ENCODE measurements around the gene PLEKHA4. TPM values are rescaled to one million over a fixed set of nuclear protein-coding genes. Genes with fewer than 3 reads are reported as not detected.

Gene PLEKHA4
- total and polyA plus RNA-seq, 2 experiments from 2014 or later: 12.2 to 12.3 TPM

- no peak for ATAC-seq
- H3K36me3 Mint-ChIP-seq (ENCODE audit: low read depth): no peaks in the 10 kb centered on the region
- H3K79me2 ChIP-seq (replicated peaks; ENCODE audit: insufficient read depth): no peaks in the 10 kb centered on the region
- no peak overlapping the region for H3K4me3 ChIP-seq
- H3K36me3 ChIP-seq (ENCODE audit: insufficient read depth): no peaks in the 10 kb centered on the region; the same call in 1 of the 2 replicates
- no peaks in the 10 kb centered on the region for H3K9me3 Mint-ChIP-seq
- H4K20me1 ChIP-seq (replicated peaks; ENCODE audit: insufficient read depth): no peaks in the 10 kb centered on the region
- H3K27ac Mint-ChIP-seq: no peak overlapping the region
- no peaks in the 10 kb centered on the region; the same call in 2 of the 3 replicates for H3K4me1 Mint-ChIP-seq
- no peak for DNase-seq (ENCODE audit: low spot score)
- no peak overlapping the region for H3K4me3 Mint-ChIP-seq
- H3K27me3 Mint-ChIP-seq (ENCODE audit: insufficient read depth, low read depth, poor library complexity): peaks cover 12% of the 10 kb centered on the region
- TF ChIP-seq NANOG (IDR thresholded peaks at IDR 0.05; ENCODE audit: borderline replicate concordance) (no peak), POLR2AphosphoS5 (IDR thresholded peaks at IDR 0.05; ENCODE audit: low read depth) (no peak), REST (IDR thresholded peaks at IDR 0.05; ENCODE audit: unreplicated experiment) (no peak), STAT1 (IDR thresholded peaks at IDR 0.05; ENCODE audit: unreplicated experiment) (no peak), ETS1 (IDR thresholded peaks at IDR 0.05) (no peak), EZH2phosphoT487 (IDR thresholded peaks at IDR 0.05; ENCODE audit: unreplicated experiment) (no peak), CREB1 (CRISPR knock-in tag; IDR thresholded peaks at IDR 0.05; ENCODE audit: low read depth) (no peak), ZNF462 (CRISPR knock-in tag; IDR thresholded peaks at IDR 0.05) (no peak), JUNB (IDR thresholded peaks at IDR 0.05; ENCODE audit: unreplicated experiment) (no peak), CTCF (conservative IDR thresholded peaks at IDR 0.05; ENCODE audit: low read depth in 2 of 2) (no peak), EZH2 (IDR thresholded peaks at IDR 0.05; ENCODE audit: low read depth, unreplicated experiment) (no peak), ZNF331 (CRISPR knock-in tag; IDR thresholded peaks at IDR 0.05; ENCODE audit: low read depth) (no peak), ZNF114 (CRISPR knock-in tag; IDR thresholded peaks at IDR 0.05) (no peak)
- no peaks in the 10 kb centered on the region for H3K4me1 ChIP-seq (ENCODE audit: insufficient read depth)
- H3K27ac ChIP-seq (ENCODE audit: low read depth): no peak overlapping the region
- H3K4me2 ChIP-seq: no peak overlapping the region
- H3F3A ChIP-seq (replicated peaks; ENCODE audit: low read depth): no peaks in the 10 kb centered on the region
- H3K27me3 ChIP-seq (ENCODE audit: insufficient read depth): no peaks in the 10 kb centered on the region
- H3K9me2 ChIP-seq (ENCODE audit: insufficient read depth): no peaks in the 10 kb centered on the region
- no peak overlapping the region for H2AFZ ChIP-seq
Measured at GRCh38 chr19:48853483-48853882, 14.9 kb downstream of the PLEKHA4 start.
